GM10248 (cell line): ENCODE data around the gene ITPRID1.
"Not testable (repeated sequence)": the region's sequence is repeated elsewhere in the genome, so short reads cannot be mapped to it uniquely, and the experiment has no call there.

Experiments used
- CTCF ChIA-PET: fragments of 300-600 bp; sonication (Branson Sonifier 250); formaldehyde crosslinking; extraction: SDS; loops from one replicate; lab custom pipeline; 2021; ENCODE audit warnings: antibody characterized with exemption; lab: Yijun Ruan, JAX
- POLR2A ChIA-PET: fragments of 350-650 bp; sonication (Branson Sonifier 250); formaldehyde crosslinking; extraction: SDS; loops from one replicate; lab custom pipeline; 2020; ENCODE audit warnings: antibody characterized with exemption; lab: Yijun Ruan, JAX
- DNase-seq: peaks from one replicate; pipeline ENCODE4 v3.0.0; 2012; ENCODE audit errors: extremely low spot score
- TF ChIP-seq, protein P1 (sequence below): IDR thresholded peaks from 2 replicates; pipeline ENCODE4 v1.5.1; 2012; ENCODE audit warnings: mild to moderate bottlenecking, low read depth; ENCODE audit errors: extremely low read depth, missing control alignments, control extremely low read depth

Gene ITPRID1

DNA sequence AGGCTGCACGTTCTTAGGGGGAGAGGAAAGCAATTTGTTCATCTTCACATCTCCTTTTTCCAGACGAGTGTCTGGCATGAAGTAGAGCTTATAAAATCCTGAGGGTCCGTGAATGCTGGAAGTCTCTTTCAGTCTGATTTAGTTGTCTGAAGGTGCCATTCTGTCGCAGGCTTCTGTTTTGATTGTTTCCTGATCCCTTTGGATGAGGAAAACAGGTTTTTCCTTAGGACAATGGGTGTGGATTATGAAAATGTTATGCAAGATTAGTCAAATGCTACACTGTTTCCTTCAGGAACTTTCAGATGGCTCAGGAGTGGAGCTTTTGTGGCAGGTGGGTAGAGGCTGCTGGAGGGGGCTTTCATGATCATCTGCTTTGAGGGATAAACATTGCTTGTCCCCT lies at the start of gene ITPRID1:
Gene ITPRID1 (plus strand): TSS at position 301 of the 400 bp plus-strand sequence. CDS start 38,935 bp downstream, outside the sequence.
- ChIA-PET CTCF (interaction anchor here (1.1 to 2.2 kb wide), 3 partner anchors 11 to 70 kb away, joined by 3 to 5 read pairs (median 4); no protein-coding TSS in a partner anchor), POLR2A (no interaction called here)
- TF ChIP-seq, protein P1, sequence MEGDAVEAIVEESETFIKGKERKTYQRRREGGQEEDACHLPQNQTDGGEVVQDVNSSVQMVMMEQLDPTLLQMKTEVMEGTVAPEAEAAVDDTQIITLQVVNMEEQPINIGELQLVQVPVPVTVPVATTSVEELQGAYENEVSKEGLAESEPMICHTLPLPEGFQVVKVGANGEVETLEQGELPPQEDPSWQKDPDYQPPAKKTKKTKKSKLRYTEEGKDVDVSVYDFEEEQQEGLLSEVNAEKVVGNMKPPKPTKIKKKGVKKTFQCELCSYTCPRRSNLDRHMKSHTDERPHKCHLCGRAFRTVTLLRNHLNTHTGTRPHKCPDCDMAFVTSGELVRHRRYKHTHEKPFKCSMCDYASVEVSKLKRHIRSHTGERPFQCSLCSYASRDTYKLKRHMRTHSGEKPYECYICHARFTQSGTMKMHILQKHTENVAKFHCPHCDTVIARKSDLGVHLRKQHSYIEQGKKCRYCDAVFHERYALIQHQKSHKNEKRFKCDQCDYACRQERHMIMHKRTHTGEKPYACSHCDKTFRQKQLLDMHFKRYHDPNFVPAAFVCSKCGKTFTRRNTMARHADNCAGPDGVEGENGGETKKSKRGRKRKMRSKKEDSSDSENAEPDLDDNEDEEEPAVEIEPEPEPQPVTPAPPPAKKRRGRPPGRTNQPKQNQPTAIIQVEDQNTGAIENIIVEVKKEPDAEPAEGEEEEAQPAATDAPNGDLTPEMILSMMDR, result no peak
- no peak for DNase-seq

DNA sequence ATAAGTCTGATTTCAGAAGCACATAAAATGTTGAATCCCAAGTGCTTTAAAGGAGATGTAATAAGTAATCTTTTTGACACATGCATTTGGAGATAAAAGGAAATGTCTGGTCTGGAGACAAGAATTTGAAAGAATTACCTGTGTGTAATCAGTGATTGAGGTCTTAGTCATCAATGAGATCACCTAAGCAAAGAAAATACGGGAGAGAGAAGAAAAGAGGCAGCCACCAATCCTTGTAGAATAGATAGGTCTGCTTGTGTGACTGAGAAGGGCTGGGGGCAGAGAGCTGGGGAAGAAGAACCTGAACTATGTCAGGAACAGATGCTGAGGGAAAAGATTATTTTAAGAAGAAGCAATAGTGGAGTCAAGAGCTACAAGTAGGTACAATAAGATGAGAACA lies 49.3 kb upstream of the ITPRID1 start:
- DNase-seq, result no peak
- CTCF ChIA-PET, result interaction anchor here (1.6 kb wide), 1 partner anchor 8 kb away, joined by 4 read pairs; no protein-coding TSS in a partner anchor
- POLR2A ChIA-PET, result no interaction called here
- TF ChIP-seq, protein P1, result no peak

DNA sequence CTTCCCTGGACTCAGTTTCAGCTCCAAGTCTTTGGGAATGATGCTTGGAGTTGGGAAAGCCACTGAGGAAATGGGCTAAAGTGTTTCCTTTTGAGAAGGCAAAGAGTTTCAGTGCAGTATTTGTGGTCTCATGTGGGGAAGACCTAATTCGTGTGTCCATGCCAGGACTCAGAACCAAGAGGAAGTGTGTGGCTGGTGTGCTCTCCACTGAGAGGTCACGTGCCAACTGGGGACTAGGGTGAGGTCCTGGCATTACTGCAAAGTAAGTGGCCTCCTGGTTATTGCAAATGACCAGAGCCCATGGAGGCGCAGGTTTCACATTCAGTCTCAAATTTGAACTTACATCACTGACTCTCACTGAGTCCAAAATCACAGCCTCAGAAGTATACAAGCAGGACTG lies 48.6 kb upstream of the ITPRID1 start:
- CTCF ChIA-PET, result interaction anchor here (1.0 to 1.8 kb wide), 3 partner anchors 8 to 23 kb away, joined by 3 to 6 read pairs (median 4); no protein-coding TSS in a partner anchor
- TF ChIP-seq, protein P1, result no peak
- POLR2A ChIA-PET, result no interaction called here
- DNase-seq, result no peak

DNA sequence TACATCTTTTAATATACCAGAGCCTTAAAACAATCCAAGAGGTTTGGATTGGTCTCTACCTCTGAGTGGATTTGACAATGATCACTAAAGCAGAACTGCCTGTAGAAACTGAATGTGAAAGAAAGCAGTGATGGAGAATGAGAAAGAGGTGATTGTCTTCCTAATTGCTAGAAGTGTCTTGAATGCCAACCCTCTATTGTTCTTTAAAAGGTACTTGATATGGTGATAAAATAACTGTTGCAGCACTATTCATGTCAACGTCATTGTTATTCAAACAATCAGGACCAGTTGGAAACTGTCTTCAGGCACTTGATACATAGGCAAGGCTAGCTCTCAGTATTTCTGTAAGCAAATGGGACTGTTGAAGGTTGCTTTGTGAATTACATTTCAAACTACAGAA lies 47.9 kb upstream of the ITPRID1 start:
- DNase-seq, result no peak
- ChIA-PET CTCF (interaction anchor here (1.0 to 1.8 kb wide), 2 partner anchors 22 to 23 kb away, joined by 3 to 6 read pairs; no protein-coding TSS in a partner anchor), POLR2A (no interaction called here)
- TF ChIP-seq, protein P1, result no peak

- CTCF ChIA-PET, POLR2A ChIA-PET, DNase-seq: not testable (repeated sequence)
These were observed 43.0 kb upstream of the ITPRID1 start for GRCh38 chr7:31470883-31471282.

GRCh38 chr7:31475368-31475767 lies 38.5 kb upstream of the ITPRID1 start:
- ChIA-PET CTCF (no interaction called here), POLR2A (no interaction called here)
- DNase-seq, result no peak
- TF ChIP-seq, protein P1, result no peak

GRCh38 chr7:31476073-31476745 lies 37.7 kb upstream of the ITPRID1 start:
- DNase-seq, result no peak
- TF ChIP-seq, protein P1, result no peak
- POLR2A ChIA-PET, result no interaction called here
- CTCF ChIA-PET, result interaction anchor here (1.0 to 1.5 kb wide), 3 partner anchors 11 to 32 kb away, joined by 3 to 5 read pairs (median 3); no protein-coding TSS in a partner anchor
